RWPE2 (cell line): ENCODE results near the gene SOX13.

Experiments used
- ATAC-seq: fragments of 200-7000 bp; cut with Tn5 transposase; 3 replicates; pipeline ENCODE4 v1.9.1; 2021; ENCODE audit warnings: low read depth
- DNase-seq: peaks from one replicate; pipeline ENCODE4 v3.0.0-alpha.2; 2020; ENCODE audit warnings: low spot score
- H3K27ac ChIP-seq: fragments of 450-650 bp; 2 replicates; pipeline ENCODE4 v1.5.1; 2017; ENCODE audit warnings: mild to moderate bottlenecking; ENCODE audit not compliant: poor library complexity, severe bottlenecking
- H3K27me3 ChIP-seq: fragments of 250-450 bp; sonication (Bioruptor Pico); 2 replicates; pipeline ENCODE4 v1.5.1; 2021; ENCODE audit warnings: mild to moderate bottlenecking, moderate library complexity; ENCODE audit not compliant: insufficient read depth, poor library complexity, severe bottlenecking
- H3K36me3 ChIP-seq: fragments of 250-450 bp; sonication (Bioruptor Pico); 2 replicates; pipeline ENCODE4 v1.5.1; 2020; ENCODE audit warnings: low read depth, mild to moderate bottlenecking, moderate library complexity
- H3K4me1 ChIP-seq: fragments of 250-450 bp; sonication (Bioruptor Pico); 2 replicates; pipeline ENCODE4 v1.5.1; 2021; ENCODE audit warnings: mild to moderate bottlenecking, moderate library complexity; ENCODE audit not compliant: insufficient read depth, poor library complexity, severe bottlenecking
- H3K4me3 ChIP-seq: fragments of 250-450 bp; sonication (Bioruptor Pico); 2 replicates; pipeline ENCODE4 v1.5.1; 2021; ENCODE audit warnings: mild to moderate bottlenecking, moderate library complexity; ENCODE audit not compliant: severe bottlenecking
- H3K9me3 ChIP-seq: fragments of 250-450 bp; sonication (Bioruptor Pico); 2 replicates; pipeline ENCODE4 v1.5.1; 2021; ENCODE audit warnings: mild to moderate bottlenecking, moderate library complexity; ENCODE audit not compliant: severe bottlenecking
- CTCF ChIP-seq: fragments of 450-650 bp; IDR thresholded peaks from one replicate; pipeline ENCODE4 v1.5.1; 2017; ENCODE audit warnings: mild to moderate bottlenecking, moderate library complexity; ENCODE audit not compliant: poor library complexity, severe bottlenecking

SOX13 gene

GRCh38 chr1:204041232-204041767, 31.6 kb upstream of the SOX13 start:
- ATAC-seq (no peak), DNase-seq (no peak)
- no peaks in the 10 kb centered on the region for H3K9me3 ChIP-seq
- H3K27me3 ChIP-seq, result no peaks in the 10 kb centered on the region
- no peak overlapping the region for H3K27ac ChIP-seq
- H3K4me3 ChIP-seq, result no peak overlapping the region
- no peak for TF ChIP-seq CTCF
- H3K36me3 ChIP-seq, result no peaks in the 10 kb centered on the region
- no peaks in the 10 kb centered on the region for H3K4me1 ChIP-seq

- no peak for TF ChIP-seq CTCF
- Histone ChIP-seq H3K27ac (no peak overlapping the region), H3K36me3 (no peaks in the 10 kb centered on the region), H3K4me1 (no peaks in the 10 kb centered on the region), H3K27me3 (no peaks in the 10 kb centered on the region), H3K9me3 (no peaks in the 10 kb centered on the region), H3K4me3 (no peak overlapping the region)
- ATAC-seq (no peak), DNase-seq (no peak)
These were observed 31.0 kb upstream of the SOX13 start for GRCh38 chr1:204041803-204042505.

GRCh38 chr1:204042516-204042915, 30.4 kb upstream of the SOX13 start:
- Histone ChIP-seq H3K9me3 (no peaks in the 10 kb centered on the region), H3K27ac (no peak overlapping the region), H3K4me1 (no peaks in the 10 kb centered on the region), H3K36me3 (no peaks in the 10 kb centered on the region), H3K4me3 (no peak overlapping the region), H3K27me3 (no peaks in the 10 kb centered on the region)
- DNase-seq (no peak), ATAC-seq (no peak)
- TF ChIP-seq CTCF, result no peak

GRCh38 chr1:204043680-204044079, 29.2 kb upstream of the SOX13 start:
- DNase-seq, result no peak

More at GRCh38 chr1:204043680-204044079, 29.2 kb upstream of the SOX13 start:
- Histone ChIP-seq H3K4me3 (no peak overlapping the region), H3K27me3 (no peaks in the 10 kb centered on the region), H3K9me3 (no peaks in the 10 kb centered on the region), H3K27ac (no peak overlapping the region), H3K36me3 (no peaks in the 10 kb centered on the region), H3K4me1 (no peaks in the 10 kb centered on the region)
- ATAC-seq, result no peak
- TF ChIP-seq CTCF, result no peak
